HCT116 (cell line): ENCODE results near the gene CFAP77. TPM values are rescaled to one million over a fixed set of nuclear protein-coding genes. Genes with fewer than 3 reads are reported as not detected.

Experiments used
- ATAC-seq: fragments of 200-7000 bp; cut with Tn5 transposase; 2 replicates; pipeline ENCODE4 v1.9.1; 2020; ENCODE audit warnings: mild to moderate bottlenecking, moderate library complexity
- BruUV-seq: library from RNA; stranded (reverse); fragments of 400-500 nt; replicated peaks from 2 replicates; lab custom pipeline; 2021; lab: Mats Ljungman, UMichigan
- CTCF ChIA-PET: fragments of 300-600 bp; sonication (Branson Sonifier 250); formaldehyde crosslinking; loops from one replicate; lab custom pipeline; 2021; ENCODE audit warnings: antibody characterized with exemption; lab: Charles Lee
- POLR2A ChIA-PET: fragments of 300-600, 350-600 bp; sonication (Branson Sonifier 250); formaldehyde crosslinking; loops from one replicate; lab custom pipeline; 2021; ENCODE audit warnings: antibody characterized with exemption; lab: Charles Lee
- RAD21 ChIA-PET, 2 experiments: fragments of 300-600 bp; sonication (Branson Sonifier 250); formaldehyde crosslinking; loops; one replicate each; lab custom pipeline; 2023; ENCODE audit warnings: low total read pairs in 2 of 2; ENCODE audit not compliant: uncharacterized antibody in 2 of 2, unreplicated experiment in 2 of 2, low non-redundant PET in 1 of 2; lab: Charles Lee
- DNase-seq: peaks from one replicate; pipeline ENCODE4 v3.0.0-alpha.2; 2010; ENCODE audit warnings: low read depth, low spot score
- H2AFZ ChIP-seq: fragments of 200-600 bp; shearing (Covaris generic), sonication (generic); 2 replicates; pipeline ENCODE4 v1.6.1; 2017; ENCODE audit warnings: low read depth, mixed run types, mixed read lengths, antibody characterized with exemption, low read length; ENCODE audit not compliant: poor library complexity, severe bottlenecking
- H3K27ac ChIP-seq: 2 replicates; pipeline ENCODE4 v1.5.1; 2012; ENCODE audit warnings: low read depth, low read length
- H3K27me3 ChIP-seq: fragments of 200-600 bp; sonication (generic); 2 replicates; pipeline ENCODE4 v1.6.1; 2016; ENCODE audit warnings: mixed run types, low read length, mixed read lengths; ENCODE audit not compliant: insufficient read depth
- H3K36me3 ChIP-seq, 2 experiments: fragments of 200-500 bp in 1 of 2; fragments of 200-600 bp in 1 of 2; sonication (Bioruptor generic) in 1 of 2; sonication (generic) in 1 of 2; 2 replicates each; pipeline versions ENCODE4 v1.5.1 to v1.6.1; 2014 to 2016; ENCODE audit warnings: low read length in 2 of 2, inconsistent platforms in 1 of 2, mixed read lengths in 1 of 2, mixed run types in 1 of 2; ENCODE audit not compliant: insufficient read depth in 2 of 2, control insufficient read depth in 1 of 2
- H3K4me1 ChIP-seq, 2 experiments: fragments of 200-600 bp in 1 of 2; sonication (generic) in 1 of 2; 2 replicates each; pipeline versions ENCODE4 v1.5.1 to v1.6.1; 2012 to 2017; ENCODE audit warnings: low read length in 2 of 2, inconsistent platforms in 1 of 2, mild to moderate bottlenecking in 1 of 2, mixed read lengths in 1 of 2, mixed run types in 1 of 2, moderate library complexity in 1 of 2; ENCODE audit not compliant: insufficient read depth in 2 of 2, control insufficient read depth in 1 of 2
- H3K4me2 ChIP-seq: fragments of 200-600 bp; sonication (generic); 2 replicates; pipeline ENCODE4 v1.6.1; 2017; ENCODE audit warnings: mixed run types, low read length, mixed read lengths
- H3K4me3 ChIP-seq, 2 experiments: fragments of 200-600 bp in 1 of 2; sonication (generic) in 1 of 2; replicated peaks in 1 of 2; 2 replicates each; pipeline ENCODE4 v1.5.1; 2011 to 2016; ENCODE audit warnings: low read length in 2 of 2, control low read depth in 1 of 2, low read depth in 1 of 2, mild to moderate bottlenecking in 1 of 2, mixed read lengths in 1 of 2, mixed run types in 1 of 2
- H3K79me2 ChIP-seq: fragments of 200-600 bp; sonication (generic); 2 replicates; pipeline ENCODE4 v1.6.1; 2017; ENCODE audit warnings: mild to moderate bottlenecking, mixed run types, low read length, moderate library complexity, mixed read lengths; ENCODE audit not compliant: insufficient read depth
- H3K9ac ChIP-seq: fragments of 200-600 bp; sonication (generic); 2 replicates; pipeline ENCODE4 v1.6.1; 2016; ENCODE audit warnings: low read length, mixed read lengths
- H3K9me2 ChIP-seq: fragments of 200-600 bp; sonication (generic), shearing (Covaris generic); 2 replicates; pipeline ENCODE4 v1.6.1; 2017; ENCODE audit warnings: mixed run types, mild to moderate bottlenecking, moderate library complexity; ENCODE audit not compliant: insufficient read depth
- H3K9me3 ChIP-seq, 2 experiments: fragments of 200-500 bp in 1 of 2; fragments of 200-600 bp in 1 of 2; sonication (Bioruptor generic) in 1 of 2; sonication (generic) in 1 of 2; 2 replicates each; pipeline ENCODE4 v1.6.1; 2014 to 2017; ENCODE audit warnings: low read length in 2 of 2, mixed read lengths in 2 of 2, inconsistent platforms in 1 of 2, low read depth in 1 of 2, mild to moderate bottlenecking in 1 of 2, mixed run types in 1 of 2, moderate library complexity in 1 of 2; ENCODE audit not compliant: control insufficient read depth in 1 of 2, insufficient read depth in 1 of 2
- H4K20me1 ChIP-seq: fragments of 200-600 bp; sonication (generic), shearing (Covaris generic); 2 replicates; pipeline ENCODE4 v1.6.1; 2017; ENCODE audit warnings: mixed run types, mild to moderate bottlenecking, moderate library complexity; ENCODE audit not compliant: insufficient read depth
- CBX3 ChIP-seq: IDR thresholded peaks from 2 replicates; pipeline ENCODE4 v1.6.1; 2012; ENCODE audit warnings: low read depth
- CEBPB ChIP-seq: IDR thresholded peaks from 2 replicates; pipeline ENCODE4 v1.6.1; 2012; ENCODE audit warnings: low read depth
- EGR1 ChIP-seq: IDR thresholded peaks from 2 replicates; pipeline ENCODE4 v1.6.1; 2012; ENCODE audit warnings: low read depth
- ELF1 ChIP-seq: IDR thresholded peaks from 2 replicates; pipeline ENCODE4 v1.6.1; 2012; ENCODE audit warnings: low read depth, borderline replicate concordance
- EZH2 ChIP-seq: fragments of 200-600 bp; sonication (generic); IDR thresholded peaks from 2 replicates; pipeline ENCODE4 v1.6.1; 2017; ENCODE audit warnings: antibody characterized with exemption, mixed run types
- EZH2phosphoT487 ChIP-seq: fragments of 200-600 bp; IDR thresholded peaks from 2 replicates; pipeline ENCODE4 v1.6.1; 2018; ENCODE audit warnings: antibody characterized with exemption, borderline replicate concordance
- FOSL1 ChIP-seq: IDR thresholded peaks from 2 replicates; pipeline ENCODE4 v1.6.1; 2012; ENCODE audit warnings: low read depth
- JUND ChIP-seq: IDR thresholded peaks from 2 replicates; pipeline ENCODE4 v1.6.1; 2012
- RAD21 ChIP-seq: IDR thresholded peaks from 2 replicates; pipeline ENCODE4 v1.6.1; 2012; ENCODE audit warnings: low read depth, mild to moderate bottlenecking
- SIN3A ChIP-seq: IDR thresholded peaks from 2 replicates; pipeline ENCODE4 v1.6.1; 2012; ENCODE audit warnings: low read depth
- SP1 ChIP-seq: IDR thresholded peaks from 2 replicates; pipeline ENCODE4 v1.6.1; 2012; ENCODE audit warnings: low read depth
- TCF7L2 ChIP-seq: IDR thresholded peaks from 2 replicates; pipeline ENCODE4 v1.7.0; 2011; ENCODE audit warnings: borderline replicate concordance, inconsistent platforms; ENCODE audit not compliant: insufficient read depth, insufficient read length; ENCODE audit errors: extremely low read depth
- intact Hi-C: fragments of 100-400 bp; cut with micrococcal nuclease; formaldehyde crosslinking; loops from 2 replicates; pipeline ENCODE4 v1.10.0; 2022
- total RNA-seq: library from RNA; stranded (reverse); gene quantifications from one replicate; pipeline ENCODE4 v1.2.1, GENCODE V29; 2021; ENCODE audit not compliant: unreplicated experiment
- TF ChIP-seq, protein P1 (sequence below): IDR thresholded peaks from 2 replicates; pipeline ENCODE4 v1.6.1; 2012
- TF ChIP-seq, protein P2 (sequence below): IDR thresholded peaks from 2 replicates; pipeline ENCODE4 v1.6.1; 2012
- TF ChIP-seq, protein P3 (sequence below): IDR thresholded peaks from 2 replicates; pipeline ENCODE4 v1.6.1; 2012; ENCODE audit warnings: low read depth

The CFAP77 gene
- total RNA-seq, 1 experiment from 2014 or later, result 0.98 TPM

DNA sequence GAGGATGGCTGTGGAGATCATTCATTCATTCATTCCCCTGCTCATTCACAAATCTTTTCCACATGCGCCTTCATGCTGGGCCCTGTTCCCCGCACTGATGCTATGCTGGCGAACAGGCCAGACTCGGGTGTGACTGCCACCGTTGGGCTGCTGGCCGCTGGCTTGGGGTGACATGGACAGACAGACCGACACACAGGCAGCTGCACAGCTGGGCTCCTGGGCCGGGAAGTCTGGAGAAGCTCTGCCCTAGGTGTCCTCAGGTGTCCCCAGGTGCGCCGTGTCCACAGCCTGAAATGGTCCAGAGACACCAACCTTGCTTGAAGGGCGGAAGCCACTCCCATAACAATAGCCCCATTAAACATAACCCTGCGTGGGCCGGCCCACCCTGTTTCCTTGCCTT lies 137.4 kb downstream of the CFAP77 start:
- no peak for TF ChIP-seq ELF1
- no peak for TF ChIP-seq CEBPB
- TF ChIP-seq, protein P1, sequence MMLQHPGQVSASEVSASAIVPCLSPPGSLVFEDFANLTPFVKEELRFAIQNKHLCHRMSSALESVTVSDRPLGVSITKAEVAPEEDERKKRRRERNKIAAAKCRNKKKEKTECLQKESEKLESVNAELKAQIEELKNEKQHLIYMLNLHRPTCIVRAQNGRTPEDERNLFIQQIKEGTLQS, result no peak
- no peak for TF ChIP-seq EZH2phosphoT487
- no peak for TF ChIP-seq EGR1
- TF ChIP-seq SP1, result no peak
- TF ChIP-seq SIN3A, result no peak
- no peak for TF ChIP-seq JUND
- TF ChIP-seq FOSL1, result no peak
- no peak for TF ChIP-seq EZH2
- TF ChIP-seq, protein P2, sequence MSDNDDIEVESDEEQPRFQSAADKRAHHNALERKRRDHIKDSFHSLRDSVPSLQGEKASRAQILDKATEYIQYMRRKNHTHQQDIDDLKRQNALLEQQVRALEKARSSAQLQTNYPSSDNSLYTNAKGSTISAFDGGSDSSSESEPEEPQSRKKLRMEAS, result no peak
- TF ChIP-seq CBX3, result no peak
- no peak for TF ChIP-seq RAD21
- no peak for TF ChIP-seq TCF7L2
- TF ChIP-seq, protein P3, sequence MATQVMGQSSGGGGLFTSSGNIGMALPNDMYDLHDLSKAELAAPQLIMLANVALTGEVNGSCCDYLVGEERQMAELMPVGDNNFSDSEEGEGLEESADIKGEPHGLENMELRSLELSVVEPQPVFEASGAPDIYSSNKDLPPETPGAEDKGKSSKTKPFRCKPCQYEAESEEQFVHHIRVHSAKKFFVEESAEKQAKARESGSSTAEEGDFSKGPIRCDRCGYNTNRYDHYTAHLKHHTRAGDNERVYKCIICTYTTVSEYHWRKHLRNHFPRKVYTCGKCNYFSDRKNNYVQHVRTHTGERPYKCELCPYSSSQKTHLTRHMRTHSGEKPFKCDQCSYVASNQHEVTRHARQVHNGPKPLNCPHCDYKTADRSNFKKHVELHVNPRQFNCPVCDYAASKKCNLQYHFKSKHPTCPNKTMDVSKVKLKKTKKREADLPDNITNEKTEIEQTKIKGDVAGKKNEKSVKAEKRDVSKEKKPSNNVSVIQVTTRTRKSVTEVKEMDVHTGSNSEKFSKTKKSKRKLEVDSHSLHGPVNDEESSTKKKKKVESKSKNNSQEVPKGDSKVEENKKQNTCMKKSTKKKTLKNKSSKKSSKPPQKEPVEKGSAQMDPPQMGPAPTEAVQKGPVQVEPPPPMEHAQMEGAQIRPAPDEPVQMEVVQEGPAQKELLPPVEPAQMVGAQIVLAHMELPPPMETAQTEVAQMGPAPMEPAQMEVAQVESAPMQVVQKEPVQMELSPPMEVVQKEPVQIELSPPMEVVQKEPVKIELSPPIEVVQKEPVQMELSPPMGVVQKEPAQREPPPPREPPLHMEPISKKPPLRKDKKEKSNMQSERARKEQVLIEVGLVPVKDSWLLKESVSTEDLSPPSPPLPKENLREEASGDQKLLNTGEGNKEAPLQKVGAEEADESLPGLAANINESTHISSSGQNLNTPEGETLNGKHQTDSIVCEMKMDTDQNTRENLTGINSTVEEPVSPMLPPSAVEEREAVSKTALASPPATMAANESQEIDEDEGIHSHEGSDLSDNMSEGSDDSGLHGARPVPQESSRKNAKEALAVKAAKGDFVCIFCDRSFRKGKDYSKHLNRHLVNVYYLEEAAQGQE, result no peak
- TF ChIP-seq, all 23 proteins: peak for 0
- ChIA-PET RAD21 (no interaction called here), CTCF (no interaction called here), POLR2A (no interaction called here)
- Histone ChIP-seq H3K4me3 (no peak overlapping the region), H3K36me3 (no peaks in the 10 kb centered on the region), H3K9me2 (no peaks in the 10 kb centered on the region), H3K4me2 (no peak overlapping the region), H4K20me1 (no peaks in the 10 kb centered on the region), H3K9ac (no peak overlapping the region), H3K27me3 (no peaks in the 10 kb centered on the region), H3K4me1 (peaks cover 4 to 27% of the 10 kb centered on the region in 2 experiments; a peak in 3 of 4 replicates), H3K79me2 (no peaks in the 10 kb centered on the region), H2AFZ (no peak overlapping the region), H3K9me3 (no peaks in the 10 kb centered on the region), H3K27ac (no peak overlapping the region)
- ATAC-seq, result no peak
- intact Hi-C loops, result no loop called here
- BruUV-seq, result no TSS peak
- DNase-seq, result no peak
